GM21526 (cell line): ENCODE data around the gene LCOR.

Source experiments
- ATAC-seq: cut with Tn5 transposase; IDR thresholded peaks from one replicate; pipeline ENCODE4 v1.9.1; 2021; ENCODE audit warnings: moderate library complexity; ENCODE audit not compliant: unreplicated experiment, low FRiP score

Gene LCOR

GRCh38 chr10:96982149-96982930 lies 150.2 kb downstream of the LCOR start:
- ATAC-seq: no peak

- no peak for ATAC-seq
These were observed 152.5 kb downstream of the LCOR start for GRCh38 chr10:96984541-96985131.

GRCh38 chr10:96986200-96986856 lies 154.2 kb downstream of the LCOR start:
- no peak for ATAC-seq

GRCh38 chr10:96987141-96987841 lies 155.2 kb downstream of the LCOR start:
- ATAC-seq: no peak

- no peak for ATAC-seq
These were observed 155.7 kb downstream of the LCOR start for GRCh38 chr10:96987842-96988175.

- no peak for ATAC-seq
These were observed 156.3 kb downstream of the LCOR start for GRCh38 chr10:96988426-96988825.

- peak; percentile 49 for ATAC-seq
These were observed 159.3 kb downstream of the LCOR start for GRCh38 chr10:96991313-96991841.

GRCh38 chr10:96992721-96993120 lies 160.6 kb downstream of the LCOR start:
- peak; percentile 39 for ATAC-seq

GRCh38 chr10:96995851-96996250 lies 163.8 kb downstream of the LCOR start:
- ATAC-seq: no peak

GRCh38 chr10:96996275-96996965 lies 164.3 kb downstream of the LCOR start:
- ATAC-seq: no peak

GRCh38 chr10:96998329-96998888 lies 166.3 kb downstream of the LCOR start:
- no peak for ATAC-seq

- ATAC-seq: no peak
These were observed 167.2 kb downstream of the LCOR start for GRCh38 chr10:96999337-96999736.

- no peak for ATAC-seq
These were observed 167.9 kb downstream of the LCOR start for GRCh38 chr10:96999987-97000386.

- no peak for ATAC-seq
These were observed 168.5 kb downstream of the LCOR start for GRCh38 chr10:97000487-97001182.

- no peak for ATAC-seq
These were observed 169.3 kb downstream of the LCOR start for GRCh38 chr10:97001183-97001991.

GRCh38 chr10:97002670-97003069 lies 170.6 kb downstream of the LCOR start:
- ATAC-seq: no peak

- no peak for ATAC-seq
These were observed 171.2 kb downstream of the LCOR start for GRCh38 chr10:97003151-97003803.

- no peak for ATAC-seq
These were observed 171.7 kb downstream of the LCOR start for GRCh38 chr10:97003804-97004201.
